ENCODE results near the gene PHLDB1. TPM values are rescaled to one million over a fixed set of nuclear protein-coding genes. Genes with fewer than 3 reads are reported as not detected.

PHLDB1 gene
- total RNA-seq, 1 donor from 2014 or later = 70.3 TPM

DNA sequence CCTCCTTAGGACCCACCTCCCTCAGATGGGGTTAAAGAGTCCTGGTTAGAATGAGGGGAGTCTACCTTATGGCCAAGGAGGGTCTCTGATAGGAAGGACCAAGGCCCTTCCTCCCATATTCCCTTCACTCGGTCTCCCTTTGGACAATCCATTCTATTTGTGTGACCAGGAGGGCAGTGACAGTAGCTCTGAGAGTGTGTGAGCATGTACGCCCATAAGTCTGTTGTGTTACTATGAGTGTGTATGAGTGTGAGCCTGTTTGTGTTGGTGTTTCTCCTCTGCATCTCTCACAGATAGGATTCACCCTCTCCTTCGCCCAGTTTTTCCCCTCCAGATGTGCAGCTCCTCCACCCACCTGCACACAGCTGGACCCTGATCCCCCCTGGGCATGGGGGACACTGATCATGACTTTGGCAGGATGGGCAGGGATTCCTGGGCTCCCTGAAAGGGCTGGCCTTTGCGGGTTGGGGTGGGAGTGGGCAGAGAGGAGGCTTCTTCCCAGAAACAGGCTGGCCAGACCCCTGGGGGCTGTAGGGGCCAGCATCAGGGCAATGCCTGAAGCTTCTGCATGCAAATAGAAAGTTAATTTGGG is 14.5 kb downstream of the PHLDB1 start:
- no peak for DNase-seq (ENCODE audit: low spot score)

DNA sequence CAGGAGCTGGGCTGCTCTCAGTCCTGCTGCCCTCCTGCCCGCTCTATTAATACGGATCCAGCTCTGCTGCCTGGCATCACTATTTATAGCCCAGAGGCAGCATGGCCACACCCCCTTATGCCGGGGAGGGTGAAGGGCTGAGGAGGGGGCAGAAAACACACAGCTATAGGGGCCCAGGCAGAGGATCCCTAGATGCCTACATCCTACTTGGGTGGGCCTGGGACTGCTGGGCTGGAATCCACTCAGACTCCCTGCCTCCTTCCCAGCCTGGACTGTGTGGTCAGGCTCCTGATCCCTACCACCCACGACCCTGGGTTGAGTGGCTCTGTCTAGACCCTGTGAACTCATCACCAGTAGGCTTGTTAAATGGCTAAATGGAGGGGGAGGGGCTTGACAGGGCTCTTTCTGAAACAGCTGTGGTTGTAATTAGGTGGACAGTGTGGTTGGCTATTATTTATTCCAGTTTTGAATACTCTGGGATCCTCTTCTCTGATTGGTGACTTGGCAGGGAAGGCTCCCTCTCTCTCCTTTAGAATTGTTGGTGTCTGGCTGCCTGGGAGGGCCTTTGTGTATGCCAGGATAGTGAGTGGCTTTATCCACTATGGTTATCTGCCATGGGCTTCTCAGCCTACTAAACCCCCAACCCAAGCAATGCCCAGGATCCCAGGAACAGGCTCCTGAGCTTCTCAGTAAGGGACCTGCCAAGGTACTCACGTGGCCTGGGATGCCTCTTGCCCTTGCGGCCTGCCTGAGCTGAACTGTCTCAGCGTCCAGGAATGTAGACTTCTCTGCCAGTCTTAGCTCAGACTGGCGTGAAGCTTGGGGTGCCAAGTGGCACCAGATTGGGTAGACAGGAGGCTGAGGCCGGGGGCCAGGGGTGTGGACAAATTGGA is 15.2 kb downstream of the PHLDB1 start:
- DNase-seq (ENCODE audit: low spot score) = peak; percentile 55

DNA sequence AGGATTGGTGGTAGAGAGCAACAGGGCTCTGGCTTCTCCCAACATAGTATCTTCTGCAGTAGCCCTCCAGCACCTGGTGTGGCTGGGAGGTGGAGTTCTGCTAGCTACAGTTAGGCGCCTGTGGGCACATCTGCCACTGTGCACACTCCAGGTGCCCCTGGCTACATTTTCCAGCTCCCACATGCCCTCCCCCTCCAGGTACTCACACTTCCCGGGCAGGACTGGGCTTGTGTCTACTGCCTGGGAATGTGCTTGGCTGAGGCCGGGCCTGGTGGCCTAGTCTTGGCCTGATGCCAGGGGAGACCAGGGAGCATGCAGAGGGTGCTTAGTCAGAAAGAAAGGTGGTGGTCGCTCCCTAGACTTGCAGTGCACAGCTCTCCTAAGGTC is 15.8 kb downstream of the PHLDB1 start:
- peak; percentile 52 for DNase-seq (ENCODE audit: low spot score)

DNA sequence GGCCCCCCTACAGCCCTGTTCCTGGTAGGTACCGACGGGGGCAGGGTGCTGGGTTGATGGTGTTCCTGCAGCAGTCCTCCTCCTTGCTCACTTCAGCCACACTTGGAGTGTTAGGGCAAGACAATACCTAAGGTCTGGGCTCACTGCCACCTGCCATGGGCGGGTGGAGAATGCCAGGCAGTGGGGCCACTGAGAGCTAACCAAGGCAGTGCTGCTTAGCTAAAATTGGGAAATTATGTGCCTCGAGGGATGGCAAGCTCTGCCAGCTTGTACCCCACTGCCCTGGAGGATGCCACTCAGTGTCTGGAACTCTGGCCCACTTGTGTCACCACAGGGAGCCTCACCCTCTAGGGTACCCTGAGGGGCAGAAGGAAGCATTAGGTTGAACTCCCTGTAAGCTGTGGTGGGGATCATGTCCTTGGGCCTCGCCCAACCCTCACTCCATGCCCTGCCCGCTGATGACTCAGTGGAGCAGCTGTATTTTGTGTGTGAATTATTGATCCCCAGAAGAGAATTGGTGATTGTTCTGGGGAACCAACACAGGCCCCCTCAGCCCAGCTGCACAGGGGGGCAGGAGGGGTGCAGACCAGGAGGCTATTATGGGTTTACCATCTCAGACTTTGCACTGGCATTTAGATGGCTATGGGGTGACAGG is 17.7 kb downstream of the PHLDB1 start:
- no peak for DNase-seq (ENCODE audit: low spot score)

DNA sequence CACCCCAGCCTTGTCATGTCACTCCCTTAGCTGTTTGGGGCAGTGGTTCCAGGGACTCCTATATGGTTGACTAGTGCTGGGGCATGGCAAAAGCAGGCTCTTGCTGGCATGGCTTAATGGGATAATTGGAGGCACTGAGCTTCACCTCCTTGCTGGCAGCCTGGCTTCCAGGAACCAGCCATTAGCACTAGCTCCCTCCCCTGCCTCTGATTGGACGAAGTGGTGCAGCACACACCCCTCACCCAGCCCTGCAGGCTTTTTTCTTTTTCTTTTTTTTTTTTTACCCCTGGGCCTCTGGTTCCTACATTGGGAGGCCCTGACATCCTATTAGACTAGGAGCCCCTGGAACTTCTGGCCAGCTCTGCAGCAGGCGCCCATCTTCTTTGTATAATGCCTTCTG is 18.6 kb downstream of the PHLDB1 start:
- no peak for DNase-seq (ENCODE audit: low spot score)

DNA sequence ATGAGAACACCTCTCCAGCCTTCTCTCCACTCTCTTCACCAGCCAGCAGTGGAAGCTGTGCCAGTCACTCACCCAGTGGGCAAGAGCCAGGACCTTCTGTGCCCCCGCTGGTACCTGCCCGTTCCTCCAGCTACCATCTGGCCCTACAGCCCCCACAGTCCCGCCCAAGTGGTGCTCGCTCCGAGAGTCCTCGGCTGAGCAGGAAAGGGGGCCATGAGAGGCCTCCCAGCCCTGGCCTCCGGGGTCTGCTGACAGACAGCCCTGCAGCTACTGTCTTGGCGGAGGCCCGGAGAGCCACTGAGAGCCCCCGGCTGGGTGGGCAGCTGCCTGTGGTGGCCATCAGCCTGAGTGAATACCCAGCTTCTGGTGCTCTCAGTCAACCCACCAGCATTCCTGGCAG is 20.2 kb downstream of the PHLDB1 start:
- DNase-seq (ENCODE audit: low spot score) = no peak

DNA sequence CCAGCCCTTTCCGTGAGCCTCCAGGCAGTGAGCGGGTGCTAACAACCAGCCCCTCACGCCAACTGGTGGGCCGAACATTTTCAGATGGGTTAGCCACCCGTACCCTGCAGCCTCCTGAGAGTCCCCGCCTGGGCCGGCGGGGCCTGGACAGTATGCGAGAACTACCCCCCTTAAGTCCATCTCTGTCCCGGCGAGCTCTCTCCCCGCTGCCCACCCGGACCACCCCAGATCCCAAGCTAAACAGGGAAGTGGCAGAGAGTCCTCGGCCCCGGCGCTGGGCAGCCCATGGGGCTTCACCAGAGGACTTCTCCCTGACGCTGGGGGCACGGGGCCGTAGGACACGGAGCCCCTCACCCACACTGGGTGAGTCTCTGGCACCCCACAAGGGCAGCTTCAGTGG is 20.6 kb downstream of the PHLDB1 start:
- DNase-seq (ENCODE audit: low spot score) = no peak

DNA sequence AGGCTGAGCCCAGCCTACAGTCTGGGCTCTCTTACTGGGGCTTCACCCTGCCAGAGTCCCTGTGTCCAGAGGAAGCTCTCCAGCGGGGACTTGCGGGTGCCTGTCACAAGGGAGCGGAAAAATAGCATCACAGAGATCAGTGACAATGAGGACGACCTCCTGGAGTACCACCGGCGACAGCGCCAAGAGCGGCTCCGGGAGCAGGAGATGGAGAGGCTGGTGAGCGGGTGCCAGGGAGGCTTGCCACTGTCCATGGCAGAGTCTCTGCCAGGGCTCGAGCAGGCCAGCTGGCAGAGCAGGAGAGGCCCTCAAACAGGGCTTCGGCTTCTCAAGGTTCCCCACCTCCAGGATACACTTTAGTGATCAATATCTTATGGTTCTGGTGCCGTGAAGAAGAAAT is 21.0 kb downstream of the PHLDB1 start:
- DNase-seq (ENCODE audit: low spot score) = no peak

DNA sequence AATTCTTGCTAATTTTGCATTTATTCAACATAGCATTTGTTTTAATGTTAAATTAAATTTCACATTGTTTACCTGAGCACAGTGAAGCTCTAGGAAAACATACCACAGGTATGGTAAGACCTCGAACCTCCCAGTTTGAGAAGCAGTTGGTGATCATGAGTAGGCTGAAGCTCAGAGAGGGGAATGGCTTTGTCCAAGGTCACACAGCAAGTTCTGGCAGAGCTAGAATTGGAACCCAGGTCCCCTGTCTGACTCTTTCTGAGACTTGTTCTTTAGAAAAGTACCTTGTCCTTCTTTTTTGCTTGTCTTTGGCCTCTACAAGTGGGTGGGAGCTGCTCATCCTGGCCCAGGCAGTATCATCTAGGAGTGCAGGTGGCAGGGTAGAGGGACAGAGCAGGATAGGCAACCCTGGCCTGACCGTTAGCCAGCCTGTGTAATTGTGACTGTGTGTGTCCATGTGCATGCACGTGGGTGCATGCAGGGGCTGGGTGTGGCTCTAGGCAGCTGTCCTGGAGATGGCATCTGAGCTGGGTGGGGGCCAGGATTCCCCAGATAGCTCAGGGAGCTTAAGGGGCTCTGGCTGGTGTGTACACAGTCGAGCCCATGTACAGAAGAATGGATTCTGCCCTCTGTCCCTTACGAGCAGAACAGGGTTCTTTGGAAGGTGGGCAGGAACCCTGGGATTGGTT is 21.6 kb downstream of the PHLDB1 start:
- no peak for DNase-seq (ENCODE audit: low spot score)

DNA sequence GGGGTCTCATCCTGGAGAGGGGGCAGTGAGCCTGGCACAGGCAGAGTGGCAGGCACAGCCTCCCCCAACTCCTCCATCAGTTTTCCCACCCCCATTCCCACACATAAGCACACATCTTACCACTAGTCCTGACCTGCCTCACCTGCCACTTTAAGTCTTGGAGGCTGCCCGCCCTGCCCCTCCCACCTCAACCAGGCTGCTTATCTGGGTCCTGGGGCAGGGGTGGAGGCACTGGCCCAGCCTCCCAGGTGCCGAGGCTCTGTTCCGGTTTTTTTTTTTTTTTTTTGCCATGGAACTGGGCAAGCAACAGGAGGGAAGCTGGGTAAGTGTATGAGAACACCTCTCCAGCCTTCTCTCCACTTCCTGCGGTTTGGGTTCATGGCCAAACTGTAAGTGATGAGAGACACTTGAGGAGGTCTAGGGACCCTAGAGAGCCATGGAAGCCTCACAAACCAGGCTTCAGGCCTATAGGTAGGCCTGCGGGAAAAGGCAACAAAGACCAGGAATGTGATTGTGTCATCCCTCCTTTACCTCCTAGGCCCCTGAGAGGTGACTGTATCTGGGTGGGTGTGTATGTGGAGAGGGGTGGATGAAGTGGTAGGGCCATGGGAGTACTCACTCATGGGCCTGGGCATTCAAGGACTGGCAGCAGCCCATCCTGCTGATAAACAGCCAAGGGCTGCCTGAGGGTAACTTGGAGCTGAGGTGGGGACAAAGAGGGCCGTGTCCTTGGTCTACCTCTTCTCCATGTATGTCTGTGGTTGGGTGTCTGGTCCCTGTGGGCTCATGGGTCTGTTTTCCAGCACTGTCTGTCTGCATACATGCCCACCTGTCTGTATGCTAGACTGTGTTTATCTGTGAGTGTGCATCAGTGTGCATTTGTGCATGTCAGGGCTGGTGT is 22.6 kb downstream of the PHLDB1 start:
- no peak for DNase-seq (ENCODE audit: low spot score)

DNA sequence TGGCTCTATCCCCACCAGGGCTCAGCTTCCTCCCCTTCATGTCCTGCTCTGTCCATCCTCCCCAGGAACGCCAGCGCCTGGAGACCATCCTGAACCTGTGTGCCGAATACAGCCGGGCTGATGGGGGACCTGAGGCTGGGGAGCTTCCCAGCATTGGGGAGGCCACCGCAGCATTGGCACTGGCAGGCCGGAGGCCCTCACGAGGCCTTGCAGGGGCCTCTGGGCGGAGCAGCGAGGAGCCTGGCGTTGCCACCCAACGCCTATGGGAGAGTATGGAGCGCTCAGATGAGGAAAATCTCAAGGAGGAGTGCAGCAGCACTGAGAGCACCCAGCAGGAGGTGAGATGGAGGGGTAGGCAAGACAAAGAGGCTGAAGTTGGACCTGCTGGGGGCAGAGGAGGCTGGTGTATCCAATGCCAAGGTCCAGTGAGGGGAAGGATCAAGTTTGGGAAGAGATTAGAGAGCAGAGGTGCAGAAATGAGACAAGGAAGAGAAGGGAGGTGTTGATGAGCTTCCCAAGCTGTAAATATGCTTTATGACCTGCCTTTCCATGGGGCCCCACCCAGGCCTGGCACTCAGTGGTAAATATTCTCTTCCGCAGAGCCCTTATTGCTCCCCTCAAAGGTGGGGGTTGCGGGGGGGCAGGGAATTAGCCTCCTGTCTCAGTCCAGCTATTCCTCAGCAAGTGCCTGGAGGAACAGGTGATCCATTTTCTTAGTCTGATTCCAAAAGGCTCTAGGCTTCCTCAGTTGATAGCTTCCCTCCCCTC is 23.9 kb downstream of the PHLDB1 start:
- DNase-seq (ENCODE audit: low spot score) = no peak

DNA sequence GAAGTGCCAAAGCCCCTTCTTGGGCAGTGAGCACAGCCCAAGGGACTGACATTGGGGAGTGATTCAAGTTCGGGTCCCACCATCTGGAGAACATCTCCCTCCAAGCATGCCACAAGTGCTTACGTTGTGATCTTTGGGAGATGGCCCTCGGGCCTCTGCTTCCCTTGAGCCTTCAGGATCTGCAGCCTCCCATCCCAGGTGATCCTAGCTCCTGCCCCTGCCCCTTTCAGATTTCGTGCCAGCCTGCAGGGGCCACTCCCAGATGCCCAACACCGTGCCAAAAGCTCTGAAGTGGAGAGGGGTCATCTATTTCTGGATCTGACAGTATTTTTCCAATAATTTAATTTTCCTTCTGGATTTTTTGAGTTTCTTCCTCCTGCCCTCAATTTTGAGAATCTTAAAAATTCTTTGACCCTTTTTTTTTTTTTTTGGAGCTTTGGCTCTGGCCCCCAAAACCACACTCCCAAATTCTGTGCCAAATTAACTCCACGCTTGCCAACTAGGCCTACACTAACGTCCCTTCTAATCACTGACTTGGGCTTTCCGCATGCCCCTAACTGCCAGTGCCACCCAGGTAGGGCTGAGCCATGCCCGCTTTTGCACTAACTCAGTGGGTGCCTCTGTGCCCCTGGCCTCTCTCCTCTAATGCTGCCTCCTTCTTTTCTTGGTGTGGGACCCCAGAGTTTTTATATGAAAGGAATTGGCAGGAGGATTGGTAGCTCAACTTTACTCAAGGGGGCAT is 25.3 kb downstream of the PHLDB1 start:
- DNase-seq (ENCODE audit: low spot score) = no peak

DNA sequence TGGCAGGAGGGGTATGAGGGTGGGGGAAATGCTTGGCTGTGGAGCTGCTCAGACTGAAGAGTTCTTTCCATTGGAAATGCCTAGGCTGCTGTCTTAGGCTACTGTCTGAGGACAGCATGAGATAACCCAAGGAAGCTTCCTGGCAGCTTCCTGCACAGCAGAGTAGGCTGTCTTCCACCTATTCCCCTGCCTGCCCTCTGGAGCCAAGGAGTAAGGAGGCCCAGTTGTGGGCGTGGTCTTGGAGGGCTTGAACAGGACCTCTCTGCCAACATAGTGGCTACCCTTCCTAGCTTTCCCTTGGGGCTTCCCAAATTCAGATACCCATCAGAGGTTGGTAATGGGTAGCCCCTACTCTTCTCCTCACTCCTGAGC is 25.9 kb downstream of the PHLDB1 start:
- DNase-seq (ENCODE audit: low spot score) = no peak

DNA sequence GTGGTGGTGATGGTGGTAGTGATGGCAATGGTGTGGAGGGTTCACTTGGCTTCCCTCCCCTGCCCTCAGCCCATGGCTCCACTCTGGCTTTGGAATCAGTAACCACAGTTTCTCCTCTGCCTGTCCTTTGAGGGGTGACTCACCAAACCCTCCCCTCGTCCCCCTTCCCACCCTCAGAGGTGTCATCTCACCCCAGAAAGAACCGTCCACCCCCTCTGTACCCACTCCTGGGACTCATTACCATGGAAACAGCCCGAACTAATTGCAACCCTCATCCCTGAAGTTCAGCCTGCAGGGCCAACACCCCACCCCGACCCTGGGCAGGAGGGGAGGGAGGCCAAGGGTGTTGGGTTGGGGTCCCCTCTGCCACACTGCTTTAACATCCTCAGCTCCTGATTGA is 26.6 kb downstream of the PHLDB1 start:
- DNase-seq (ENCODE audit: low spot score) = no peak

DNA sequence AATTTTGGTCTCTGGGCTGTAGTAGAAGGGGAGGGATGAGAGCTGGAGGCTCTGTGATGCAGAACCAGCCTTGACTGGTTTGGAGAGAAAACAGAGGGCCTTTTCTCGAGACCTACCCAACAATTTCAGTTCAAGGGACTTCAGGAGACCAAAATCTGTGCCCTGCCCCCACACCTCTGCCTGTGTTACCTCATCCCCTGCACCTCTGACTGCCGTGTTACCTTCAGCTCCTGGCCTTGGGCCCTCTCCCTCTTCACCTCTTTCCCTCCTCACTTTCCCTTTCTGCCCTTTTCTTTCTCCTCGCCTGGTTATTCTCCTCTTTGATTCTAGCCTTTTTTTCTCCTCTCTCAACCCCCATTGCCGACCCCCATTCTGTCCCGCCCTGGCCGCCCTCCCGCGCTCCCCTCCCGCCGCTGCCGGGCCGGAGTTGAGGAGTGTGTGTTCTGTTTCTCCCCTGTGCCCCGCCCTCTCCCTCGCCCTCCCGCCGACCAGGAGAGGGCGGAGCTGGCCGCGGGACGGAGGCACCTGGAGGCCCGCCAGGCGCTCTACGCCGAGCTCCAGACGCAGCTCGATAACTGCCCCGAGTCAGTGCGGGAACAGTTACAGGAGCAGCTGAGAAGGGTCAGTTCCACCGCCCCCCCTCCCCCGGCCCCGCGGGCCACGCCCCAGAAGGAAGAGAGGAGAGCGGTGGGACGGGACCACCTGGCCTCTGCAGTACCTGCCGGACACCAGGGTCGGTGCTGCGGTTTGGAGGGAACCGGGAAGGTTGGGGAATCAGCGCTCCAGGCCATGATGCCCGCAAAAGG is 27.2 kb downstream of the PHLDB1 start:
- peak; percentile 84 for DNase-seq (ENCODE audit: low spot score)

DNA sequence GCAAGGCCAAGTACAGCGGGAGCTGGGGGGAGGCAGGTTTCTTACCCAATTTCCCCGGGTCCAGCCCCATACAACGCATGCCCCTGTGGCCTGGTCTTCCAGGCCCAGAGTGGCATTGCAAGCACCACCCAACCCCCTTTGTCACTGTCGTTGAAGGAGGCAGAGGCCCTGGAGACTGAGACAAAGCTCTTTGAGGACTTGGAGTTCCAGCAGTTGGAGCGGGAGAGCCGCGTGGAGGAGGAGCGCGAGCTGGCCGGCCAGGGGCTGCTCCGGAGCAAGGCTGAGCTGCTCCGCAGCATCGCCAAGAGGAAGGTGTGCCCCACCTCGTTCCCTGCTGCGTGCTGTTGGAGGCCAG is 27.8 kb downstream of the PHLDB1 start:
- DNase-seq (ENCODE audit: low spot score) = no peak

DNA sequence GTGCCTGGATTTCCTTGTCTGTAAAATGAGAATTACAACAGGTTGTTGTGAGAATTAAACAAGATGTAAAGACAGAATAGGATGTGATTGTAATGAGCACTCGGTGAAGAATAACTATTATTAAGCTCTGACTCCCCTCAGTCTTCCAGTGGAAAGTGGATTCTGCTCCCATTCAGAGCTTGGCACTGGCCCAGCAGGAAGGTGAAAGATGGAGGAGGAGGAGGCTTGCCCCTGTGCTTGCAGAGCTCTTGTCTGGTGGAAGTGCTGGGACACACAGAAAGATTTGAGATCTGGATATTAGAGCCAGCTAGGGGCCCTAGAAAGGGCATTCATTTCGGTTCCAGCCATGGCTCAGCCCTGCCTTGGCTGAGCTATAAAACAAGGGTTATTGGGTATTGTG is 28.2 kb downstream of the PHLDB1 start:
- DNase-seq (ENCODE audit: low spot score) = no peak

DNA sequence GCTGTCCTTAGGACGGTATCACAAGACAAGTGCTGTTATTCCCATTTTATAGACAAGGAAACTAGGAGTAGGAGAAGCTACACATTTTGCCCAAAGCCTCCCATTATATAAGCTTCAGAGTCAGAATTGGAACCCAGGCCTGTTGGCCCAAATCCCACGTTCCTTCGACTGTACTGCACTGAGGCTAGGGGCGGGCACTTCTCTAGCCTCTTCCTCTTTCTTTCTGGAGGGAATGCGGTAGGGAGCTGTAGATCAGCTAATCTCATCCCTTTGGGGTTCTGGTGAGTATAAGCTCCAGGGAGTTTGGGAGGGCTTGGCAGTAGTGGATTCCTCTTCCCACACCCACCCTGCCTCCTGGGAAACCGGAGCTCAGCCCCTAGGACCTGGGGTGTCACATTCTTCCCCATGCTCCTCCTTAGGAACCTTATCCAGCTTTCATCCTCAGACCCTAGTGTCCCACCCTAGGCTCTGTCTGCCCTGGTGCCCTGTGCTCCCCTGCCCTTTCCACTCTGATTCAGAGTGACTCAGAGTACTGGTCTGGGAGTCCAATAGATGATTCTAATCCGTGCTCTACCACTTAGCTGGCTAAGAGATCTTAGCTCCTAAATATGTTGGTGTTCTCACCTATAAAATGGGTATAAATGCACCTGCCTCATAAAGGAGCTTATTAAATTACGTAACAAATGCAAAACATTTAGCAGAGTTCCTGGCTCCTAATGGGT is 29.3 kb downstream of the PHLDB1 start:
- no peak for DNase-seq (ENCODE audit: low spot score)
